ENCODE data around the gene MMP20. TPM values are rescaled to one million over a fixed set of nuclear protein-coding genes. Genes with fewer than 3 reads are reported as not detected.

MMP20 gene
- total and polyA plus RNA-seq, 2 donors (not counting 1 experiment from before 2014, with no cell fraction given): not detected

DNA sequence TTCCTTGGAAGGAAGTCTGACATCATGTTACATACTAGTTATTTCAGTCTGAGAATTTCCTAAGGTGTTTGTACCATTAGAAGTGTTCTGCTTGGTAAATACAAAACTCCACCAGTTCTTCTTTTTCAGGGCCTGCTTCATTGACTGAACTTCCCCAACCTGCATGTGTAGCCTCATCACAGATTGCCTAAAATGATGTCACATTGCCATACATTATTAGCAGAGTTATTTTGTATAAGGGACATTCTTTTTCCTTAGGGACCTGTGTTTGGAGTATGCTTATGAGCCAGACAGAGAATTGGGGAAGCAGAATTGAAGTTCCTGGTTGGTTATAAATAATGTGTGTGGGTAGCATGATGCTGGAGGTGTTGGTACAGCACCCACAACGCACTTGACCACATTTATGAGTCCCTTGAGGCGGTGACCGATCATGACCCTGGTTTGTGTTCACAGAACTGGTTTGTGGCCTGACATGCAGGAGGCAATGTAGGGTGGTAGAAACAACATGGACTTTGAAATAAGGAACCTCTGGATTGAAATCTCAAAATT is 78.1 kb downstream of the MMP20 start:
- peak overlapping the region; percentile 54 for H3K4me2 ChIP-seq (replicated peaks; ENCODE audit: low read depth, low read length, poor library complexity, severe bottlenecking)
- no peaks in the 10 kb centered on the region for H3K27me3 ChIP-seq (replicated peaks in 1 of 4; ENCODE audit: control extremely low read depth in 1 of 4, control insufficient read depth in 3 of 4, insufficient read depth in 4 of 4, low read length in 3 of 4)
- no peak overlapping the region for H2AFZ ChIP-seq (ENCODE audit: insufficient read depth, low read depth, low read length, poor library complexity, severe bottlenecking)
- TF ChIP-seq, protein P1, sequence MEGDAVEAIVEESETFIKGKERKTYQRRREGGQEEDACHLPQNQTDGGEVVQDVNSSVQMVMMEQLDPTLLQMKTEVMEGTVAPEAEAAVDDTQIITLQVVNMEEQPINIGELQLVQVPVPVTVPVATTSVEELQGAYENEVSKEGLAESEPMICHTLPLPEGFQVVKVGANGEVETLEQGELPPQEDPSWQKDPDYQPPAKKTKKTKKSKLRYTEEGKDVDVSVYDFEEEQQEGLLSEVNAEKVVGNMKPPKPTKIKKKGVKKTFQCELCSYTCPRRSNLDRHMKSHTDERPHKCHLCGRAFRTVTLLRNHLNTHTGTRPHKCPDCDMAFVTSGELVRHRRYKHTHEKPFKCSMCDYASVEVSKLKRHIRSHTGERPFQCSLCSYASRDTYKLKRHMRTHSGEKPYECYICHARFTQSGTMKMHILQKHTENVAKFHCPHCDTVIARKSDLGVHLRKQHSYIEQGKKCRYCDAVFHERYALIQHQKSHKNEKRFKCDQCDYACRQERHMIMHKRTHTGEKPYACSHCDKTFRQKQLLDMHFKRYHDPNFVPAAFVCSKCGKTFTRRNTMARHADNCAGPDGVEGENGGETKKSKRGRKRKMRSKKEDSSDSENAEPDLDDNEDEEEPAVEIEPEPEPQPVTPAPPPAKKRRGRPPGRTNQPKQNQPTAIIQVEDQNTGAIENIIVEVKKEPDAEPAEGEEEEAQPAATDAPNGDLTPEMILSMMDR (IDR thresholded peaks at IDR 0.05): no peak
- TF ChIP-seq EZH2 (IDR thresholded peaks at IDR 0.05; ENCODE audit: borderline replicate concordance, insufficient read depth, low read depth, low read length, poor library complexity, severe bottlenecking): no peak
- ChIA-PET CTCF (interaction anchor here (0.7 to 1.4 kb wide), 5 partner anchors 12 to 221 kb away, joined by 3 to 6 read pairs (median 3); no protein-coding TSS in a partner anchor), POLR2A (interaction anchor here (0.7 kb wide), 1 partner anchor 13 kb away, joined by 3 read pairs; no protein-coding TSS in a partner anchor)
- ATAC-seq (ENCODE audit: low read depth) (peak; percentile 76), DNase-seq (peak; percentile 92)
- no peaks in the 10 kb centered on the region for H3K79me2 ChIP-seq (ENCODE audit: control insufficient read depth, insufficient read depth, low read length)
- Mint-ChIP-seq H3K4me1 (peaks cover 60% of the 10 kb centered on the region), H3K27ac (peak overlapping the region; percentile 91), H3K27me3 (no peaks in the 10 kb centered on the region), H3K4me3 (peak overlapping the region; percentile 31), H3K9me3 (ENCODE audit: insufficient read depth) (no peaks in the 10 kb centered on the region)
- H3K4me3 ChIP-seq (ENCODE audit: control extremely low read depth in 1 of 5, extremely low read depth in 1 of 5, insufficient read depth in 1 of 5, low read depth in 2 of 5, low read length in 4 of 5): no peak overlapping the region
- no peaks in the 10 kb centered on the region for H4K20me1 ChIP-seq (ENCODE audit: control insufficient read depth, insufficient read depth, low read length, poor library complexity, severe bottlenecking)
- peak overlapping the region; percentile 86 to 98 for H3K27ac ChIP-seq (ENCODE audit: low read length in 2 of 2)
- intact Hi-C loops (cut with micrococcal nuclease): loop anchor here (1.0 to 5.0 kb wide), 7 partner anchors 13 to 250 kb away; partner anchors contain the start of genes BIRC2, BIRC3 and TMEM123
- peak overlapping the region; percentile 47 for H3K9ac ChIP-seq (ENCODE audit: low read length)
- WGBS (ENCODE audit: insufficient coverage): 11% methylated on average over 3 of the region's 3 CpGs
- H3K4me1 ChIP-seq (ENCODE audit: control insufficient read depth in 2 of 2, insufficient read depth in 2 of 2, low read length in 2 of 2): peaks cover 43 to 46% of the 10 kb centered on the region in 2 donors
- no peaks in the 10 kb centered on the region for H3K36me3 ChIP-seq (replicated peaks in 1 of 2; ENCODE audit: control extremely low read depth in 1 of 2, control insufficient read depth in 1 of 2, extremely low read depth in 1 of 2, insufficient read depth in 2 of 2, low read length in 1 of 2)
- H3K9me3 ChIP-seq (ENCODE audit: control extremely low read depth in 1 of 3, control insufficient read depth in 2 of 3, insufficient read depth in 1 of 3, low read length in 2 of 3): no peaks in the 10 kb centered on the region

DNA sequence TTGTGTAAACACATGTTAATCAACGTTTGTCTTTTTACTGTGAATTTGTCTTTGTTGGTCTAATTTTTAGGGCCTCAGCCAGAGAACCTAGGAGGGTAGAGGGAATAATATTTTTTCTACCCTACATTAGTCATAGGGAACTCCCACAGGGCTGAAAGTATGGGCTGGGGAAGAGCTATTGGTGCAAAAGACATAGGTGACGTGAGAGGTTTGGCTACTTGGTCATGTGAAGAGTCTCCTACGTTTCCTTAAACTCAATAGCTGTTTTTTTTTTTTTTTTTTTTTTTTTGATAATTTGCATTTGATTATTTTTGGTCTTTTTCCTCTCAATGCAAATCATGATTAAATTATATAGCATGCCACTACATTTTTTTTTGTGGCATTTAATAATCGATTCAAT is 78.7 kb downstream of the MMP20 start:
- peak overlapping the region; percentile 47 for H3K9ac ChIP-seq (ENCODE audit: low read length)
- H3K27ac ChIP-seq (ENCODE audit: low read length in 2 of 2): peak overlapping the region; percentile 86 to 98
- CTCF ChIA-PET: interaction anchor here (1.0 to 1.4 kb wide), 4 partner anchors 28 to 220 kb away, joined by 3 to 6 read pairs (median 4); no protein-coding TSS in a partner anchor
- Mint-ChIP-seq H3K27ac (peak overlapping the region; percentile 93), H3K27me3 (no peaks in the 10 kb centered on the region), H3K9me3 (ENCODE audit: insufficient read depth) (no peaks in the 10 kb centered on the region), H3K4me1 (peaks cover 60% of the 10 kb centered on the region), H3K4me3 (peak overlapping the region; percentile 75)
- DNase-seq (peak; percentile 86), ATAC-seq (ENCODE audit: low read depth) (peak; percentile 58)
- H3K9me3 ChIP-seq (ENCODE audit: control extremely low read depth in 1 of 3, control insufficient read depth in 2 of 3, insufficient read depth in 1 of 3, low read length in 2 of 3): no peaks in the 10 kb centered on the region
- peaks cover 43 to 46% of the 10 kb centered on the region in 2 donors for H3K4me1 ChIP-seq (ENCODE audit: control insufficient read depth in 2 of 2, insufficient read depth in 2 of 2, low read length in 2 of 2)
- H3K4me3 ChIP-seq (ENCODE audit: control extremely low read depth in 1 of 5, extremely low read depth in 1 of 5, insufficient read depth in 1 of 5, low read depth in 2 of 5, low read length in 4 of 5): no peak overlapping the region
- H3K36me3 ChIP-seq (replicated peaks in 1 of 2; ENCODE audit: control extremely low read depth in 1 of 2, control insufficient read depth in 1 of 2, extremely low read depth in 1 of 2, insufficient read depth in 2 of 2, low read length in 1 of 2): no peaks in the 10 kb centered on the region
- TF ChIP-seq EZH2 (IDR thresholded peaks at IDR 0.05; ENCODE audit: borderline replicate concordance, insufficient read depth, low read depth, low read length, poor library complexity, severe bottlenecking): no peak
- TF ChIP-seq, protein P1 (IDR thresholded peaks at IDR 0.05): no peak
- POLR2A ChIA-PET: no interaction called here
- no peaks in the 10 kb centered on the region for H3K27me3 ChIP-seq (replicated peaks in 1 of 4; ENCODE audit: control extremely low read depth in 1 of 4, control insufficient read depth in 3 of 4, insufficient read depth in 4 of 4, low read length in 3 of 4)
- H3K79me2 ChIP-seq (ENCODE audit: control insufficient read depth, insufficient read depth, low read length): no peaks in the 10 kb centered on the region
- no CpG with 5 or more reads among the region's 4 CpGs for WGBS (ENCODE audit: insufficient coverage)
- H2AFZ ChIP-seq (ENCODE audit: insufficient read depth, low read depth, low read length, poor library complexity, severe bottlenecking): no peak overlapping the region
- intact Hi-C loops (cut with micrococcal nuclease): loop anchor here (2.0 to 5.0 kb wide), 4 partner anchors 72 to 249 kb away; partner anchors contain the start of genes BIRC2 and TMEM123
- peak overlapping the region; percentile 54 for H3K4me2 ChIP-seq (replicated peaks; ENCODE audit: low read depth, low read length, poor library complexity, severe bottlenecking)
- H4K20me1 ChIP-seq (ENCODE audit: control insufficient read depth, insufficient read depth, low read length, poor library complexity, severe bottlenecking): no peaks in the 10 kb centered on the region
